B cell (primary cell): Measurements from ENCODE around the gene TP53BP2. TPM values are rescaled to one million over a fixed set of nuclear protein-coding genes. Genes with fewer than 3 reads are reported as not detected.

Experiments
- ATAC-seq: fragments of 200-7000 bp; cut with Tn5 transposase; one replicate; pipeline ENCODE4 v1.10.0; 2021; ENCODE audit warnings: low read depth, mild to moderate bottlenecking, moderate number of reproducible peaks, moderate library complexity
- CTCF ChIA-PET: fragments of 350-600 bp; sonication (Branson Sonifier 250); formaldehyde crosslinking; loops from one replicate; lab custom pipeline; 2021; ENCODE audit warnings: antibody characterized with exemption, inconsistent platforms; lab: Charles Lee
- POLR2A ChIA-PET: fragments of 350-600 bp; sonication (Branson Sonifier 250); formaldehyde crosslinking; loops from one replicate; lab custom pipeline; 2021; ENCODE audit warnings: antibody characterized with exemption; lab: Charles Lee
- DNase-seq: peaks from one replicate; pipeline ENCODE4 v3.0.0; 2013
- H2AFZ ChIP-seq: 2 replicates; pipeline ENCODE4 v1.6.1; 2012; ENCODE audit warnings: mild to moderate bottlenecking, low read depth, low read length; ENCODE audit not compliant: insufficient read depth, poor library complexity, severe bottlenecking
- H3K27ac ChIP-seq, 2 donors: 1 replicate in 1 of 2; 2 replicates in 1 of 2; pipeline ENCODE4 v1.5.1; 2012 to 2013; ENCODE audit warnings: low read length in 2 of 2, mild to moderate bottlenecking in 2 of 2, moderate library complexity in 1 of 2
- H3K27me3 ChIP-seq, 4 experiments: fragments of 200-600 bp in 1 of 4; sonication (generic) in 1 of 4; replicated peaks in 1 of 4; 1 replicate in 2 of 4; 2 replicates in 2 of 4; pipeline versions ENCODE4 v1.6.1 to v1.7.0; 2013 to 2016; ENCODE audit warnings: low read length in 3 of 4, mild to moderate bottlenecking in 2 of 4, mixed read lengths in 1 of 4, moderate library complexity in 1 of 4; ENCODE audit not compliant: insufficient read depth in 4 of 4, control insufficient read depth in 3 of 4; ENCODE audit errors: control extremely low read depth in 1 of 4
- H3K36me3 ChIP-seq, 2 experiments: replicated peaks in 1 of 2; 1 replicate in 1 of 2; 2 replicates in 1 of 2; pipeline versions ENCODE4 v1.6.1 to v1.7.1; 2013; ENCODE audit warnings: low read length in 1 of 2; ENCODE audit not compliant: insufficient read depth in 2 of 2, control insufficient read depth in 1 of 2; ENCODE audit errors: control extremely low read depth in 1 of 2, extremely low read depth in 1 of 2
- H3K4me1 ChIP-seq, 2 donors: fragments of 200-600 bp in 1 of 2; sonication (generic) in 1 of 2; 1 replicate in 1 of 2; 2 replicates in 1 of 2; pipeline versions ENCODE4 v1.5.1 to v1.6.1; 2013 to 2017; ENCODE audit warnings: low read length in 2 of 2; ENCODE audit not compliant: control insufficient read depth in 2 of 2, insufficient read depth in 2 of 2
- H3K4me2 ChIP-seq: replicated peaks from 2 replicates; pipeline ENCODE3; 2012; ENCODE audit warnings: mild to moderate bottlenecking, low read depth, low read length; ENCODE audit not compliant: poor library complexity, severe bottlenecking
- H3K4me3 ChIP-seq, 5 experiments: fragments of 200-600 bp in 1 of 5; sonication (generic) in 1 of 5; 1 replicate in 3 of 5; 2 replicates in 2 of 5; pipeline versions ENCODE4 v1.5.1 to v1.7.0; 2011 to 2016; ENCODE audit warnings: low read length in 4 of 5, mild to moderate bottlenecking in 4 of 5, low read depth in 2 of 5, control low read depth in 1 of 5, moderate library complexity in 1 of 5; ENCODE audit not compliant: insufficient read depth in 1 of 5; ENCODE audit errors: control extremely low read depth in 1 of 5, extremely low read depth in 1 of 5
- H3K79me2 ChIP-seq: fragments of 200-600 bp; sonication (generic); one replicate; pipeline ENCODE4 v1.6.0; 2016; ENCODE audit warnings: low read length; ENCODE audit not compliant: control insufficient read depth, insufficient read depth
- H3K9ac ChIP-seq: fragments of 200-600 bp; sonication (generic); 2 replicates; pipeline ENCODE4 v1.6.1; 2017; ENCODE audit warnings: mild to moderate bottlenecking, low read length, moderate library complexity
- H3K9me3 ChIP-seq, 3 donors: one replicate each; pipeline versions ENCODE4 v1.6.1 to v1.7.1; 2013; ENCODE audit warnings: low read length in 2 of 3; ENCODE audit not compliant: control insufficient read depth in 2 of 3, insufficient read depth in 1 of 3; ENCODE audit errors: control extremely low read depth in 1 of 3
- H4K20me1 ChIP-seq: 2 replicates; pipeline ENCODE4 v1.6.0; 2012; ENCODE audit warnings: mild to moderate bottlenecking, low read length; ENCODE audit not compliant: insufficient read depth, control insufficient read depth, poor library complexity, severe bottlenecking
- H3K27ac Mint-ChIP-seq: one replicate; pipeline ENCODE4 v1.8.0; 2021; ENCODE audit warnings: mixed read lengths
- H3K27me3 Mint-ChIP-seq: one replicate; pipeline ENCODE4 v1.8.0; 2021; ENCODE audit warnings: mixed read lengths
- H3K4me1 Mint-ChIP-seq: one replicate; pipeline ENCODE4 v1.8.0; 2021; ENCODE audit warnings: mixed read lengths
- H3K4me3 Mint-ChIP-seq: one replicate; pipeline ENCODE4 v1.8.0; 2021; ENCODE audit warnings: mixed read lengths
- H3K9me3 Mint-ChIP-seq: one replicate; pipeline ENCODE4 v1.8.0; 2022; ENCODE audit warnings: mixed read lengths; ENCODE audit not compliant: insufficient read depth
- EZH2 ChIP-seq: IDR thresholded peaks from 2 replicates; pipeline ENCODE4 v1.6.1; 2012; ENCODE audit warnings: borderline replicate concordance, low read depth, mild to moderate bottlenecking, moderate library complexity, low read length; ENCODE audit not compliant: insufficient read depth, poor library complexity, severe bottlenecking
- WGBS: methylation state at CpG from one replicate; pipeline ENCODE4 v1.1.5; 2013; ENCODE audit warnings: missing lambda C conversion rate; ENCODE audit not compliant: insufficient coverage; 5-methylcytosine and 5-hydroxymethylcytosine counted together
- intact Hi-C: fragments of 100-400 bp; cut with micrococcal nuclease; formaldehyde crosslinking; loops from one replicate; pipeline ENCODE4 v1.10.0; 2022
- polyA plus RNA-seq: library from polyadenylated mRNA; depleted of rRNA; stranded (reverse); fragments of >200 nt; gene quantifications from 2 replicates; pipeline ENCODE4 v1.2.3, GENCODE V29; 2012
- total RNA-seq, 2 donors: library from RNA; stranded (reverse); fragments of 120-200 nt in 1 of 2; gene quantifications; 1 replicate in 1 of 2; 2 replicates in 1 of 2; pipeline versions ENCODE4 v1.2.3 to v1.2.4, GENCODE V29; 2013 to 2022
- TF ChIP-seq, protein P1 (sequence below): fragments of 200-600 bp; IDR thresholded peaks from one replicate; pipeline ENCODE4 v1.8.0; 2022; ENCODE audit warnings: antibody characterized with exemption, mild to moderate bottlenecking

Gene TP53BP2
- total and polyA plus RNA-seq, 2 donors (not counting 1 experiment from before 2014, with no cell fraction given): 10.8 to 40.0 TPM

DNA sequence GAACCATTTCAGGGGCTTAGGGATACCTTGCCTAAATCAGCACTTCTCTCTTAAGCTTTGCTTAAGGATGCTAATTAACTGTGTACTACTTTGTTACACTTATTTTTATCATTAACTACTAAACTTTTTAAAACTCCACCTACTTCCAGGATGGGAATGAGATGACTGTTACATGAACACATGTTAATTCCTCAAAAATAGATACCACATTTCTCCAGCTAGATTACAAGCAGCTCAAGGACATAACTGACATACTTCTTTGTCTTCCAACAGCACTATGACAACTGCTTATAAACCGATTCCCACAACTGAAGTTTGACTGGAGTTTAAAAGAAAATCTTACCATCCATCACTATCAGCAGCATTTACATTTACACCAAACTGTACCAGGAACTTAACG, 53.7 kb downstream of the TP53BP2 start:
- ATAC-seq (no peak), DNase-seq (no peak)
- ChIA-PET CTCF (no interaction called here), POLR2A (no interaction called here)
- Mint-ChIP-seq H3K27ac (no peak overlapping the region), H3K4me3 (no peak overlapping the region), H3K9me3 (no peaks in the 10 kb centered on the region), H3K4me1 (peaks cover 7% of the 10 kb centered on the region), H3K27me3 (no peaks in the 10 kb centered on the region)
- Histone ChIP-seq H3K79me2 (no peaks in the 10 kb centered on the region), H2AFZ (no peak overlapping the region), H3K4me2 (no peak overlapping the region), H3K27me3 (no peaks in the 10 kb centered on the region), H3K4me3 (no peak overlapping the region), H3K27ac (no peak overlapping the region), H3K4me1 (no peaks in the 10 kb centered on the region), H3K36me3 (peaks cover 15 to 19% of the 10 kb centered on the region in 2 experiments), H4K20me1 (no peaks in the 10 kb centered on the region), H3K9ac (no peak overlapping the region), H3K9me3 (no peaks in the 10 kb centered on the region)
- intact Hi-C loops: no loop called here
- 100% methylated on average over 1 of the region's 2 CpGs for WGBS
- TF ChIP-seq EZH2: no peak
- TF ChIP-seq, protein P1, sequence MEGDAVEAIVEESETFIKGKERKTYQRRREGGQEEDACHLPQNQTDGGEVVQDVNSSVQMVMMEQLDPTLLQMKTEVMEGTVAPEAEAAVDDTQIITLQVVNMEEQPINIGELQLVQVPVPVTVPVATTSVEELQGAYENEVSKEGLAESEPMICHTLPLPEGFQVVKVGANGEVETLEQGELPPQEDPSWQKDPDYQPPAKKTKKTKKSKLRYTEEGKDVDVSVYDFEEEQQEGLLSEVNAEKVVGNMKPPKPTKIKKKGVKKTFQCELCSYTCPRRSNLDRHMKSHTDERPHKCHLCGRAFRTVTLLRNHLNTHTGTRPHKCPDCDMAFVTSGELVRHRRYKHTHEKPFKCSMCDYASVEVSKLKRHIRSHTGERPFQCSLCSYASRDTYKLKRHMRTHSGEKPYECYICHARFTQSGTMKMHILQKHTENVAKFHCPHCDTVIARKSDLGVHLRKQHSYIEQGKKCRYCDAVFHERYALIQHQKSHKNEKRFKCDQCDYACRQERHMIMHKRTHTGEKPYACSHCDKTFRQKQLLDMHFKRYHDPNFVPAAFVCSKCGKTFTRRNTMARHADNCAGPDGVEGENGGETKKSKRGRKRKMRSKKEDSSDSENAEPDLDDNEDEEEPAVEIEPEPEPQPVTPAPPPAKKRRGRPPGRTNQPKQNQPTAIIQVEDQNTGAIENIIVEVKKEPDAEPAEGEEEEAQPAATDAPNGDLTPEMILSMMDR: no peak

DNA sequence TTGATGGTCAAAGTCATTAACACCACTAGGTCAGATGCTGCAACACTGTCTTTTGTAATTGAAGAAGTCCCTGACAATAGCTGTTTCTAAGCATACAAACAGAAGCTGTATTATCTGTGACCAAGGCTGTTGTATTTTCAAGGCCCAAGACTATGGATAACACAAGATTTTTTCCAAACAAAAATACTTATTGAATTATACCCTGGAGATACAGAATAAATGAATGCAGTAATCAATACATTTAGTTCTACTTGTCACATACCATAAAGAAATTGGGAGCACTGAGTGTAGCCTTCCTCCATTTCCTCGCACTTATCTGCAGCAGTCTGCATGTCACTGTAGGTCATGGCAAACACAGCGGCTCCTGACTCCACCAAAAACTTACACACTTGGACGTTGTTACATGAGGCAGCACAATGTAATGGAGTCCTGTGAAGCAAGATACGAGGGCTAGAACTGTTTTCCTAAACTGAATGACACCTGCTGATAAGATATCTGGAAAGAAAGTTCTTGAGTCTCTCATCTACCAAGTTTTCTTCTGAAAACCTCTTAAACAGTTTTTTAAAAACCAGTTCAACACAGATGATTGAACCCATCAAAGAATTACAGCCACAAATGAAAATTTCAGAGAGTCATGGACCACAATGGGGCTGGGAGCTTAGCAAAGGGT, 56.9 kb downstream of the TP53BP2 start:
- no peaks in the 10 kb centered on the region for H4K20me1 ChIP-seq
- H3K27me3 Mint-ChIP-seq: no peaks in the 10 kb centered on the region
- ChIA-PET CTCF (interaction anchor here (1.2 kb wide), 1 partner anchor 23 kb away, joined by 6 read pairs; no protein-coding TSS in a partner anchor), POLR2A (no interaction called here)
- peaks cover 7% of the 10 kb centered on the region for H3K4me1 Mint-ChIP-seq
- no peaks in the 10 kb centered on the region for H3K79me2 ChIP-seq
- H3K27ac ChIP-seq: no peak overlapping the region
- H3K9me3 ChIP-seq: no peaks in the 10 kb centered on the region
- no peak overlapping the region for H3K9ac ChIP-seq
- H3K4me1 ChIP-seq: no peaks in the 10 kb centered on the region
- no peak overlapping the region for H3K4me3 Mint-ChIP-seq
- H3K4me3 ChIP-seq: no peak overlapping the region
- H3K27me3 ChIP-seq: no peaks in the 10 kb centered on the region
- no peaks in the 10 kb centered on the region for H3K9me3 Mint-ChIP-seq
- peaks cover 9 to 13% of the 10 kb centered on the region in 2 experiments for H3K36me3 ChIP-seq
- intact Hi-C loops: no loop called here
- DNase-seq (no peak), ATAC-seq (no peak)
- no peak overlapping the region for H2AFZ ChIP-seq
- no peak overlapping the region for H3K4me2 ChIP-seq
- WGBS: 100% methylated on average over 2 of the region's 4 CpGs
- no peak overlapping the region for H3K27ac Mint-ChIP-seq
- TF ChIP-seq, protein P1: no peak
- TF ChIP-seq EZH2: no peak
